D721Med (cell line): ENCODE results near the gene CCR9.

Experiments used
- DNase-seq: peaks from one replicate; pipeline ENCODE4 v3.0.0; 2011; ENCODE audit warnings: low spot score; ENCODE audit not compliant: insufficient read length
- FAIRE-seq: peaks from 2 replicates; lab custom pipeline; 2011; peaks lifted over from hg19 to GRCh38; lab: Jason Lieb, UNC
- TF ChIP-seq, protein P1 (sequence below): IDR thresholded peaks from 2 replicates; pipeline ENCODE4 v1.5.1; 2012; ENCODE audit warnings: mild to moderate bottlenecking, control low read depth; ENCODE audit not compliant: insufficient read depth; ENCODE audit errors: missing control alignments

CCR9 gene, protein sequence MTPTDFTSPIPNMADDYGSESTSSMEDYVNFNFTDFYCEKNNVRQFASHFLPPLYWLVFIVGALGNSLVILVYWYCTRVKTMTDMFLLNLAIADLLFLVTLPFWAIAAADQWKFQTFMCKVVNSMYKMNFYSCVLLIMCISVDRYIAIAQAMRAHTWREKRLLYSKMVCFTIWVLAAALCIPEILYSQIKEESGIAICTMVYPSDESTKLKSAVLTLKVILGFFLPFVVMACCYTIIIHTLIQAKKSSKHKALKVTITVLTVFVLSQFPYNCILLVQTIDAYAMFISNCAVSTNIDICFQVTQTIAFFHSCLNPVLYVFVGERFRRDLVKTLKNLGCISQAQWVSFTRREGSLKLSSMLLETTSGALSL

DNA sequence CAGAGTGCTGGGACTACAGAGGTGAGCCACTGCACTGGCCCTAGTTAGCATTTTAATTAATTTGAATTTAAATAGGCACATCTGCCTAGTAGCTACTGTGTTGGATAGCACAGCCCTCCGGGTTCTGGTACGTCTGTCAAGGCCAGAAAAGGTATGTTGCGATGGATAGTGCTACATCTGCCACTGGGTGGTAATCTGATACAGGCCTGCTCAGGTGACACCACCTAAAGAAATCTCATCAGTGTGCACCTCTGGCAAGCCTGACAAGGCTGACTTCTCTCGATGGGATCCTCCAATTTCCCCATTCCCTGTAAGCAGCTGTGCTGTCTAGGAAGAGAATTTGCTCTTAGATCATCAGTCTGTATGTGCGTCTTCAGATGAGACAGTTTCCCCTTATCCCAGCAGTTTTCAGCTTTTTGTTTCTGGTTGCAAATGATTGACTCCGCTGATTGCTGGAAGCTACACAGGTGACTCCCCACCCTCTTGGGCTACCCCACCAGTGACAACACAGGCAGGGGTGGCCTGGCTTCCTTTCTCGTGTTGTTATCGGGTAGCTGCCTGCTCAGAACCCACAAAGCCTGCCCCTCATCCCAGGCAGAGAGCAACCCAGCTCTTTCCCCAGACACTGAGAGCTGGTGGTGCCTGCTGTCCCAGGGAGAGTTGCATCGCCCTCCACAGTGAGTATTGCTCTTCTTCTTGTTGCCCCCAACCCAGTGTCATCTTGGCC is at the start of gene CCR9:
CCR9 (plus strand) TSS at position 565 of the 727 bp plus-strand sequence. CDS start 8,391 bp downstream, outside the sequence.
- TF ChIP-seq, protein P1, sequence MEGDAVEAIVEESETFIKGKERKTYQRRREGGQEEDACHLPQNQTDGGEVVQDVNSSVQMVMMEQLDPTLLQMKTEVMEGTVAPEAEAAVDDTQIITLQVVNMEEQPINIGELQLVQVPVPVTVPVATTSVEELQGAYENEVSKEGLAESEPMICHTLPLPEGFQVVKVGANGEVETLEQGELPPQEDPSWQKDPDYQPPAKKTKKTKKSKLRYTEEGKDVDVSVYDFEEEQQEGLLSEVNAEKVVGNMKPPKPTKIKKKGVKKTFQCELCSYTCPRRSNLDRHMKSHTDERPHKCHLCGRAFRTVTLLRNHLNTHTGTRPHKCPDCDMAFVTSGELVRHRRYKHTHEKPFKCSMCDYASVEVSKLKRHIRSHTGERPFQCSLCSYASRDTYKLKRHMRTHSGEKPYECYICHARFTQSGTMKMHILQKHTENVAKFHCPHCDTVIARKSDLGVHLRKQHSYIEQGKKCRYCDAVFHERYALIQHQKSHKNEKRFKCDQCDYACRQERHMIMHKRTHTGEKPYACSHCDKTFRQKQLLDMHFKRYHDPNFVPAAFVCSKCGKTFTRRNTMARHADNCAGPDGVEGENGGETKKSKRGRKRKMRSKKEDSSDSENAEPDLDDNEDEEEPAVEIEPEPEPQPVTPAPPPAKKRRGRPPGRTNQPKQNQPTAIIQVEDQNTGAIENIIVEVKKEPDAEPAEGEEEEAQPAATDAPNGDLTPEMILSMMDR: no peak
- FAIRE-seq (no peak), DNase-seq (no peak)

DNA sequence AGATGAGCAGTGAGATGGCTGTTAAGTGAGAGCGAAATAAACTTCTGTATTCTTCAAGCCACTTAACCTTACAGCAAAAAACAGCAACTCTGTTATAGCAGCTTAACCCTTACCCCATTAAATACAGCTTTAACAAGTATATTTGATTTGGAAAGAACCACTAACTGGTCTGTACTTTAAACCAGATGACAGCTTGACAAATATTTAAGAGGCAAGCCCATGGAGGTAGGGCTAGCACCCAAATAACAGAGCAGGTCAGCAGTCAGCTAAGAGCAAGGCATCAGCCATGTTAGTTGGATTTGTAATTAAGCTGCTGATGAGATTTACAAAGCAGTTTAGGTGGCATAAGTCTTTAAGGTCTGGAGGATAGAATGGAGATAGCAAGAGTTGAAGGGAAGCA is 47.9 kb upstream of the CCR9 start:
- TF ChIP-seq, protein P1: no peak
- FAIRE-seq (no peak), DNase-seq (no peak)

DNA sequence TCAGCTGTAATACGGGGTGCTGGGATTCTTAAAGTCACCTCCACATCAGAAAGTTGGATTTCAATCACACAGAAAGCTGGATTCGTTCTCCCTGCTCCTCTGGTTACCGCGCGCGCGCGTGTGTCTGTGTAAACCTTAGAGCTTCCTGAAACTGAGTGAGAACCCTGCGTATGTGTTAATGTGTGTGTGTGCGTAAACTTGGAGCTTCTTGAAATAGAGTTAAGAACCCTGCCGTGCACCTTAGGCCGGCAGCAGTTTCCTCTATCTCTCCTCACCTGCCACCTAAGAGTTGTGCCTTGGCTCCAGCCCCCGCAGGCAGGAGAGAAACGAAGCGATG is 45.0 kb upstream of the CCR9 start:
- TF ChIP-seq, protein P1: no peak
- DNase-seq: no peak
- FAIRE-seq: no peak

DNA sequence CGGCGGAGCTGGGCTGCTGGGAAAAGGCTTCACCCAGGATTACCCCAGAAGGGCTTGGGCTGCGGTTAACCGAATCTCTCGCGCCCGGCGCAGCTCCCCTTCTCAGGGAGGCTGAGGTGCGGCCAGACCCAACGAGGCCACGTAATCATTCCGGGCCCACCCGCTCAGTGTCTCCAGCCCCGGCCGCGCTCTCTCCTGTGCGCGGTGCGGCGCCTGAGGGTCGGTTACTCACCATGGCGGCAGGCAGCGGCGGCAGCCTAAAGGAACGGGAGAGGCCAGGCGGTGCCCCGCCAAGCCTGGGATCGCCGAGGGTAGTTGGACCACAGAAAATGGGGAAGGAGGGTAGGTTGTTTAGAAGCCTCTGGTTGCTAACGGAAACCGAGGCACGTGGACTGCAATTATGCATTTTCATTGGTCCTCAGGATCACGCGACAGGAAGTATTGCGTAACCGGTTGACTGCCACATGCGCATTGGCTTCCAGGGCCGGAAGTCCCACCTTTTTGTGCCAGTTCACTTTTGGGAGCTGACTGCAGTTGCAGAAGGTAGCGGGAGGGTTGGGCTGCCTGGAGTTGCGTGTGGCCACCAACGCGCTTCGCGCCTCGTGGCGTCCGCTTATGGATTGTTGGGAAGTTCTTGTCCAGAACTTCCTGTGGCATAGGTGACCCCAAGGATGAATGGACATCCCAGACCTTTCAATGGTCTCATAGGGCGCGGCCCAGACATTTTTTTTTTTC is 44.4 kb upstream of the CCR9 start, which contains the start of gene LZTFL1:
LZTFL1 (minus strand) TSS at position 363 of the 735 bp plus-strand sequence; CDS start at position 235, 128 bp downstream.
- TF ChIP-seq, protein P1: no peak
- DNase-seq (peak; percentile 73), FAIRE-seq (peak; percentile 92)

DNA sequence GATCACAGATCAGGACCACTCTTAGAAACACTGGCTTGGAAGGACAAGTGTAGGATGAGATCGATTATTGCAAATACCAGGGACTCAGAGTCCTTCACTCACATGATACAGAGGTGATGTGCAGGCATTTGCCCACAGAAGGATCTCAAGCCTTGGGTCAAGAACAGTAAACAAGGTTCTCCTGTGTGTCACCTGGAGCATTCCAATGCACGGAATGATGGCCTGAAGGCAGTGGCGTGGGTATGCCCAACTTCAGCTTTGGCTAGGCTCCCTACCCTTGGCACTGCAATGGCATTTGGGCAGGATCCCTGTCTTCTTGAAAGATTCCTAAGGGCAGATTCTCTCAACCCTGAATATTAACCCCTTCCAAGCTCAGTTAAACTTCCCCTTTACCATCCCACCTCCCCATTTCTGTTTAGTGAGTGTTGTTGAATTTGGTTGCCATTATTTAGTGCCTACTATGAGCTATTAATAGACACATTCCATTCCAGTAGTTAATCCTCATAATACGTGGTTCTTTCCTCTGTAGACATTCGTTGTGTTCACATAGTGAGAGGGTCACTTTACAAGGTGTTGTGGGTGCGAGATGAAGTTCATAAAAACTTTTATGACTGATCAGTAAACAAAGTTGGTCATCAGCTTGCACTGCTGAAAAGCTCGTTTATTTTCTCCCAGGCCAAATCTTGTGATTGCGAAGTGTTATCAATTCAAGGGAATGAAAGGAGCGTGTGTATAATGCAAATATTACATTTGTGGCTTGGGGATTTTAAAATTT is 43.3 kb upstream of the CCR9 start:
- FAIRE-seq (no peak), DNase-seq (no peak)
- TF ChIP-seq, protein P1: no peak

DNA sequence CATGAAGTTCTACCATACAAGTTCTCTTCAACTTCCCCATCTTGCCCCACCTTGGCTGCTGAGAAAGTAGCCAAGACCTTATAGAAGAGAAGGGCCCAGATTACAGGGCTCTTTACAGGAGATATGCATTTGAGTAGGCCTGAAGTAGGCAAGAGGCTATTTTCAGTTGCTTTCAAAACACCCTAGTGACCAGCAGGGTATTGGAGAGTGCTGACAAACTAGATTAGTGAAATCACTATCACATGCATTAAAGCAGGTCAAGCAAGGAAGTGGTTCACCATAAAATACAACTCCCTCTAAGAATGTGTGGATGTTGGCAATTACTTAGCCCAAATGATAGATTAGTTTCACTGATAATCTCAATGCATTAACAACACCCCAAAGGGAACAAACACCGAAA is 41.7 kb upstream of the CCR9 start:
- TF ChIP-seq, protein P1: no peak
- no peak for FAIRE-seq
- DNase-seq: no peak
